Measurements from ENCODE around the gene MAP3K14. TPM values are rescaled to one million over a fixed set of nuclear protein-coding genes. Genes with fewer than 3 reads are reported as not detected.

MAP3K14 gene
- total RNA-seq, 3 donors from 2014 or later: 16.6 to 27.9 (median 18.0) TPM

- no peak overlapping the region for H3K4me3 ChIP-seq
- H3K4me1 ChIP-seq (ENCODE audit: low read depth): no peaks in the 10 kb centered on the region
- H3K36me3 ChIP-seq (ENCODE audit: low read depth): no peaks in the 10 kb centered on the region
- intact Hi-C loops (cut with DNase I, micrococcal nuclease): loop anchor here in 1 of 2 donors (2.0 kb wide), 1 partner anchor 166 kb away; no protein-coding TSS in a partner anchor
- DNase-seq: peak; percentile 83 to 96 (median 88)
- peak; percentile 78 for TF ChIP-seq CTCF (IDR thresholded peaks at IDR 0.05)
- H3K9me3 ChIP-seq: no peaks in the 10 kb centered on the region
- ATAC-seq: peak; percentile 82
Measured at GRCh38 chr17:45218895-45219661, 97.7 kb downstream of the MAP3K14 start.

Other genes starting within 250 kb of the MAP3K14 start
- 100 to 1,000 TPM; 205 to 562 (median 232) TPM for gene PLCD3, start 184.5 kb downstream of the MAP3K14 start, total RNA-seq
- gene ACBD4, start 181.3 kb downstream of the MAP3K14 start, total RNA-seq: 10 to 100 TPM; 18.1 to 28.7 (median 26.3) TPM
- gene HEXIM1, start 168.5 kb downstream of the MAP3K14 start, total RNA-seq: 10 to 100 TPM; 36.7 to 98.2 (median 37.0) TPM
- 1 to 10 TPM; 3.9 to 9.6 (median 4.5) TPM for gene HEXIM2, start 155.1 kb downstream of the MAP3K14 start, total RNA-seq
- gene FMNL1, start 95.1 kb downstream of the MAP3K14 start, total RNA-seq: 10 to 100 TPM in 2 of 3 donors, 1 to 10 TPM in 1; 7.4 to 18.1 (median 17.3) TPM
- gene SPATA32, start 54.9 kb downstream of the MAP3K14 start, total RNA-seq: under 1 TPM in 2 of 3 donors, not detected in 1; 0.19 to 0.22 TPM
- 100 to 1,000 TPM in 2 of 3 donors, 10 to 100 TPM in 1; 88.7 to 199 (median 165) TPM for gene ARHGAP27, start 115.8 kb upstream of the MAP3K14 start, total RNA-seq
- 10 to 100 TPM; 59.1 to 71.3 (median 68.7) TPM for gene PLEKHM1, start 173.7 kb upstream of the MAP3K14 start, total RNA-seq